Osteoblast (primary cell): ENCODE results near the gene INSIG1. TPM values are rescaled to one million over a fixed set of nuclear protein-coding genes. Genes with fewer than 3 reads are reported as not detected.

Experiments used
- DNase-seq: peaks from one replicate; pipeline ENCODE4 v3.0.0; 2011; ENCODE audit warnings: low spot score, mixed read lengths; ENCODE audit not compliant: insufficient read length; ENCODE audit errors: missing footprints
- H2AFZ ChIP-seq: 2 replicates; pipeline ENCODE4 v1.6.0; 2011; ENCODE audit warnings: mild to moderate bottlenecking, low read length
- H3K27ac ChIP-seq: 2 replicates; pipeline ENCODE4 v1.5.1; 2011; ENCODE audit warnings: mild to moderate bottlenecking, low read depth, low read length, moderate library complexity
- H3K27me3 ChIP-seq: 2 replicates; pipeline ENCODE4 v1.6.0; 2012; ENCODE audit warnings: mild to moderate bottlenecking, control low read depth, inconsistent platforms, low read length, moderate library complexity; ENCODE audit not compliant: insufficient read depth
- H3K36me3 ChIP-seq: 2 replicates; pipeline ENCODE4 v1.5.1; 2011; ENCODE audit warnings: mild to moderate bottlenecking, low read length, control low read depth, moderate library complexity; ENCODE audit not compliant: insufficient read depth
- H3K4me1 ChIP-seq: 2 replicates; pipeline ENCODE4 v1.5.1; 2011; ENCODE audit warnings: mild to moderate bottlenecking, low read length, control low read depth, moderate library complexity; ENCODE audit not compliant: insufficient read depth
- H3K4me2 ChIP-seq: 2 replicates; pipeline ENCODE4 v1.6.0; 2011; ENCODE audit warnings: mild to moderate bottlenecking, low read length; ENCODE audit not compliant: insufficient read depth
- H3K4me3 ChIP-seq: fragments of 200-600 bp; sonication (generic); 3 replicates; pipeline ENCODE4 v1.5.1; 2012; ENCODE audit warnings: mild to moderate bottlenecking, low read length, inconsistent platforms; ENCODE audit not compliant: insufficient read depth
- H3K79me2 ChIP-seq: 2 replicates; pipeline ENCODE4 v1.6.0; 2012; ENCODE audit warnings: mild to moderate bottlenecking, low read length, control low read depth, inconsistent platforms; ENCODE audit not compliant: insufficient read depth
- H3K9me3 ChIP-seq: 2 replicates; pipeline ENCODE4 v1.5.1; 2011; ENCODE audit warnings: low read depth, low read length, control low read depth
- H4K20me1 ChIP-seq: 2 replicates; pipeline ENCODE4 v1.6.0; 2012; ENCODE audit warnings: mild to moderate bottlenecking, low read length, control low read depth; ENCODE audit not compliant: insufficient read depth
- total RNA-seq: library from RNA; depleted of rRNA; stranded (reverse); fragments of >200 nt; gene quantifications from 2 replicates; pipeline ENCODE4 v1.2.3, GENCODE V29; 2012
- TF ChIP-seq, protein P1 (sequence below): IDR thresholded peaks from 2 replicates; pipeline ENCODE4 v1.5.1; 2011; ENCODE audit warnings: mild to moderate bottlenecking, low read depth, low read length, moderate library complexity; ENCODE audit errors: extremely low read depth

Gene INSIG1
- total RNA-seq, 1 donor: 835 TPM

- H3K4me1 ChIP-seq: no peaks in the 10 kb centered on the region
- H4K20me1 ChIP-seq: peaks cover 30% of the 10 kb centered on the region
- H2AFZ ChIP-seq: no peak overlapping the region
- no peak overlapping the region for H3K27ac ChIP-seq
- peak; percentile 26 for DNase-seq
- H3K27me3 ChIP-seq: no peaks in the 10 kb centered on the region
- H3K79me2 ChIP-seq: peaks cover 25% of the 10 kb centered on the region
- TF ChIP-seq, protein P1, sequence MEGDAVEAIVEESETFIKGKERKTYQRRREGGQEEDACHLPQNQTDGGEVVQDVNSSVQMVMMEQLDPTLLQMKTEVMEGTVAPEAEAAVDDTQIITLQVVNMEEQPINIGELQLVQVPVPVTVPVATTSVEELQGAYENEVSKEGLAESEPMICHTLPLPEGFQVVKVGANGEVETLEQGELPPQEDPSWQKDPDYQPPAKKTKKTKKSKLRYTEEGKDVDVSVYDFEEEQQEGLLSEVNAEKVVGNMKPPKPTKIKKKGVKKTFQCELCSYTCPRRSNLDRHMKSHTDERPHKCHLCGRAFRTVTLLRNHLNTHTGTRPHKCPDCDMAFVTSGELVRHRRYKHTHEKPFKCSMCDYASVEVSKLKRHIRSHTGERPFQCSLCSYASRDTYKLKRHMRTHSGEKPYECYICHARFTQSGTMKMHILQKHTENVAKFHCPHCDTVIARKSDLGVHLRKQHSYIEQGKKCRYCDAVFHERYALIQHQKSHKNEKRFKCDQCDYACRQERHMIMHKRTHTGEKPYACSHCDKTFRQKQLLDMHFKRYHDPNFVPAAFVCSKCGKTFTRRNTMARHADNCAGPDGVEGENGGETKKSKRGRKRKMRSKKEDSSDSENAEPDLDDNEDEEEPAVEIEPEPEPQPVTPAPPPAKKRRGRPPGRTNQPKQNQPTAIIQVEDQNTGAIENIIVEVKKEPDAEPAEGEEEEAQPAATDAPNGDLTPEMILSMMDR: no peak
- H3K4me3 ChIP-seq: no peak overlapping the region
- H3K36me3 ChIP-seq: peaks cover 65% of the 10 kb centered on the region
- H3K9me3 ChIP-seq: no peaks in the 10 kb centered on the region
- no peak overlapping the region for H3K4me2 ChIP-seq
Observed at GRCh38 chr7:155308330-155309020, 10.8 kb downstream of the INSIG1 start.

DNA sequence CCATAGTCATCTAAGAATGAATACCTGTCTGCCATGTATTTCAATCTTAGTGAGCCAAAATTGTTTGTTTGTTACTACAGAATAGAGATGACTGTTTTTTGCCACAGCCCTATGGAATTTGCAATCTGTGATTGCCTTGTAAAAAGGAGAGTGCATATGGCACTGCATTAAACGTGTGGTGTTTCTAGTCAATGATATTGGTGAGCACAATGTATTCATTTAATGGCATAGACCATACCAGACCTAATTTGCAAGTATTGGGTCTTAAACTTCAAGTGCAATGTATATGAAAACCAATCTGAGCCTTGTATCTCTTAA lies 11.3 kb downstream of the INSIG1 start:
- H3K9me3 ChIP-seq: no peaks in the 10 kb centered on the region
- TF ChIP-seq, protein P1: no peak
- no peak for DNase-seq
- no peak overlapping the region for H3K4me3 ChIP-seq
- no peak overlapping the region for H3K27ac ChIP-seq
- H3K36me3 ChIP-seq: peaks cover 60% of the 10 kb centered on the region
- H3K79me2 ChIP-seq: peaks cover 20% of the 10 kb centered on the region
- no peaks in the 10 kb centered on the region for H3K4me1 ChIP-seq
- H3K4me2 ChIP-seq: no peak overlapping the region
- no peak overlapping the region for H2AFZ ChIP-seq
- peaks cover 29% of the 10 kb centered on the region for H4K20me1 ChIP-seq
- H3K27me3 ChIP-seq: no peaks in the 10 kb centered on the region

DNA sequence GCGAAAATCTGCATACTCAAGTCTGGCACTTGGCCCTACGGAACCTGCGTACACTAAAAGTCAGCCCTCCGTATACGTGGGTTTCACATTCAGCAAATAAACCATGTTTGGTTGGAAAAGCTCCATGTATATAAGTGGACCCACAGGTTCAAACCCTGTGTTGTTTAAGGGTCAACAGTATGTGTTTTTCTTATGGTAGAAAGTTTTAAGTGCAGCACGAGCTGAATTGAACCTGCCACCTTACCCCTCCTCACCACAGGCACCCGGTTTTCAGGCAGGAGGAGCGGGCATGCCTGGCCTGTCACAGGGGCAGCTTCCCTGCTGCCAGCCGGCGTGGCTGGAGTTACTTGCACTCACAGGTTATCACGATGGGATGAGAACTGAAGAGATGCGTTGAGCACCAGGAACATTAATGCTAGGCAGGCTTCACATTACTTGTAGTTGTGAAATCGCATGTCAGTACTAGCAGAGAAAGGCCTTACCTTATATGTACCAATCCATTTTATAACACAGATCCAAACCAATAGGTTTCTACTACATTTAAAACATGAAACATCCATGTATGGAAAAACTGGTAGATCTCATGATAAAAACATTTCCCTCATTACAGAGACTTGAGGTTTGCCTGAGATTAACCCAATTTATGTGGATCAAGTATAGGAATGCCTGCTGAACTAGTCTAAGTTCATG lies 12.9 kb downstream of the INSIG1 start:
- Histone ChIP-seq H3K27ac (no peak overlapping the region), H3K36me3 (peaks cover 47% of the 10 kb centered on the region), H3K27me3 (no peaks in the 10 kb centered on the region), H3K9me3 (no peaks in the 10 kb centered on the region), H3K4me3 (no peak overlapping the region), H3K4me1 (no peaks in the 10 kb centered on the region), H4K20me1 (peaks cover 25% of the 10 kb centered on the region), H3K79me2 (peaks cover 10% of the 10 kb centered on the region), H3K4me2 (no peak overlapping the region), H2AFZ (no peak overlapping the region)
- DNase-seq: no peak
- TF ChIP-seq, protein P1: no peak

DNA sequence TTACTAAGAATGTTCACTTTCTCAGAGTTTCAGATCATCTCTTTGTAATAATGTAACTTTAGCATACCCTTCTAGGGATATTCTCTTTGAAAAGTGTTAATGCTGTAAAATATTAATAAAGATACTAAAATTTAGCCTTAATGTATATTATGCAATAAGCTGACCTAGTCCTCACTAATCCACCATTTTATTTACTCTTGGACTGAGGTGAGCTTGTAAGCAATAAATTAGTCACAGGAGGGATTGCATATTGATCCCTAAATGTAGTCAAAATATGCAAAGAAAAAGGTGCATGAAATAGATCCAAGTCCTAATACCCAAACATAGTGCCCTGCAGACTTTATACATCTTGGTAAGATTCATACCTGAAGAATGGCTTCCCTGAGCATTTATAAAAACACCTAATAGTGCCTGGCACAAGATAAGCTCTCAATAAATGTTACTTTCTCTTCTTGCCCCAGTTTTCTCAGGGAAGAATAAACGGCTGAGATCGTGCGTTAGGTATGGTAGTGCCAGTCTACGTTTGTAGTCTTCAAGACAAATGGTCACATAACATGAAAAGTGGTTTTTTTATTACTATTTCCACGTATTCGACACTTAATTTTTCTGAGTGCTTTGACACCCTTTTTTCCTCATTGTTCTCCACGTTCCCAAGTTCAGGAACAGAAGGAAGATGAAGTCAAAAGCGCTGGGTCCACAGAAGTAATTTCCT lies 14.3 kb downstream of the INSIG1 start:
- Histone ChIP-seq H3K79me2 (no peaks in the 10 kb centered on the region), H3K27me3 (no peaks in the 10 kb centered on the region), H4K20me1 (peaks cover 17% of the 10 kb centered on the region), H3K9me3 (no peaks in the 10 kb centered on the region), H2AFZ (no peak overlapping the region), H3K27ac (no peak overlapping the region), H3K36me3 (peaks cover 33% of the 10 kb centered on the region), H3K4me2 (no peak overlapping the region), H3K4me1 (no peaks in the 10 kb centered on the region), H3K4me3 (no peak overlapping the region)
- no peak for DNase-seq
- TF ChIP-seq, protein P1: no peak
